Gastrocnemius medialis (tissue), 4 donors: ENCODE measurements around the gene MAP3K7CL.

ENCODE experiments used
- CTCF ChIP-seq, 5 experiments: fragments of 450-650 bp in 3 of 5; fragments of 200-600 bp in 2 of 5; sonication (generic) in 2 of 5; IDR thresholded peaks in 4 of 5; conservative IDR thresholded peaks in 1 of 5; 1 replicate in 4 of 5; 2 replicates in 1 of 5; pipeline ENCODE4 v1.5.1; 2016 to 2019; ENCODE audit warnings: antibody characterized with exemption in 5 of 5, mild to moderate bottlenecking in 3 of 5, moderate library complexity in 3 of 5
- POLR2A ChIP-seq, 2 donors: fragments of 450-650 bp; IDR thresholded peaks; one replicate each; pipeline ENCODE4 v1.6.1; 2017; ENCODE audit warnings: antibody characterized with exemption in 2 of 2, mild to moderate bottlenecking in 2 of 2, moderate library complexity in 2 of 2

GRCh38 chr21:29154270-29154669 lies 23.8 kb downstream of the MAP3K7CL start:
- TF ChIP-seq CTCF (IDR thresholded peaks at IDR 0.05 in 4 of 5, conservative IDR thresholded peaks at IDR 0.05 in 1 of 5): no peak
- no peak for TF ChIP-seq POLR2A (IDR thresholded peaks at IDR 0.05)
